ENCODE data around the gene SLC19A1. TPM values are rescaled to one million over a fixed set of nuclear protein-coding genes. Genes with fewer than 3 reads are reported as not detected.
"Not testable (repeated sequence)": the region's sequence is repeated elsewhere in the genome, so short reads cannot be mapped to it uniquely, and the experiment has no call there.

The SLC19A1 gene
- total RNA-seq, 1 experiment from 2014 or later = 17.9 TPM

DNA sequence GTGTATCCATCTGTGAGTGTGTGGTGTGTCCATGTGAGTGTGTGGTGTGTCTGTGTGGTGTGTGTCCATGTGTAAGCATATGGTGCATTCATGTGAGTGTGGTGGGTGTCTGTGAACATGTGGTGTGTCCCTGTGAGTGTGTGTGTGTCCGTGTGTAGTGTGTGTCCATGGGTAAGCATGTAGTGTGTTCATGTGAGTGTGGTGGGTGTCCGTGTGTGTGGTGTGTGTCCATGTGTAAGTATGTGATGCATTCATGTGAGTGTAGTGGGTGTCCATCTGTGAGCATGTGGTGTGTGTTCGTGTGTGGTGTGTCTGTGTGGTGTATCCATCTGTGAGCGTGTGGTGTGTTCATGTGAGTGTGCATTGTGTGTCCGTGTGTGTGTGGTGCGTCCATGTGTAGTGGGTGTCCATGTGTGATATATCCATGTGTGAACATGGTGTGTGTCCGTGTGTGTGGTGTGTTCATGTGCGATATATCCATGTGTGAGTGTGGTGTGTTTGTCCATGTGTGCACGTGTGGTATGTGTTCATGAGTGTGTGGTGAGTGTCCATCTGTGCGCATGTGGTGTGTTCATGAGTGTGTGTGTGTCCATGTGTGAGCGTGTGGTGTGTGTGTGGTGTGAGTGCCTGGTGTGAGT is 12.3 kb downstream of the SLC19A1 start:
- DNase-seq = no peak
- Histone ChIP-seq H3K4me3 (ENCODE audit: insufficient read depth, low read depth, low read length) (no peak overlapping the region), H3K36me3 (replicated peaks; ENCODE audit: control insufficient read depth, insufficient read depth, low read length) (peaks cover 17% of the 10 kb centered on the region), H3K27me3 (ENCODE audit: control insufficient read depth, insufficient read depth, low read length) (no peaks in the 10 kb centered on the region)

DNA sequence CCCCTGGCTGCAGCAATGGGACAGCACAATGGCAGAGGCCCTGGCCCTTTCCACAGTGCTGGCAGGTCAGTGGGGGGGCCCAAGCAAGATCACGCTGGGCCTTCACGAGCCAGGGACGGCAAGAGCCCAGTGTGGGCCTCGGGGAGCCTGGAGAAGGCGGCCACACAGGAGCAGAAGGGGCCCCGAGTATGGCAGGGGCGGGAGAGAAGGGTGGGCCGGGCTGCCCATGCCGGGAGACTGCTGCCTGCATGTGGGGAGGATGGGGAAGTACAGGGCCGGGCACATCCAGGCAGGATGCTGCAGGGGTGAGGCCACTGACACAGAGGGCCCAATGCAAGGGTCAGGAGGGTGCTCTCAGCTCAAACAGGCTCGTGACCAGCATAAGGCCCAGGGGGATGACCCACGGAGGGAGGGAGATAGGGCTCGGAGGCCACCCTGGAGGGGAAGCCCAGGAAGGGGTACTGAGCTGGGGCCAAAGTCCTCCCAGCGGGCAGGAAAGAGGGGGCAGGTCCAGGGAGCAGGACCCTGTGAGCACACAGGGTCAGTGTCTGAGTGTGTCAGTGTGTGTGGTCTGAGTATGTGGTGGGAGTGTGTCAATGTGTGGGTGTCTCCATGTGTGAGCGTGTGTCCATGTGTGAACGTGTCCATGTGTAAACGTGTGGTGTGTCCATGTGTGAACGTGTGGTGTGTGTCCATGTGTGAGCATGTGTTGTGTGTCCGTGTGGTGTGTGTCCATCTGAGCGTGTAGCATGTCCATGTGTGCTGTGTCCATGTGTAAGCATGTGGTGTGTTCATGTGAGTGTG is 13.1 kb downstream of the SLC19A1 start:
- DNase-seq = no peak
- Histone ChIP-seq H3K36me3 (replicated peaks; ENCODE audit: control insufficient read depth, insufficient read depth, low read length) (peaks cover 18% of the 10 kb centered on the region), H3K4me3 (ENCODE audit: insufficient read depth, low read depth, low read length) (no peak overlapping the region), H3K27me3 (ENCODE audit: control insufficient read depth, insufficient read depth, low read length) (no peaks in the 10 kb centered on the region)

DNA sequence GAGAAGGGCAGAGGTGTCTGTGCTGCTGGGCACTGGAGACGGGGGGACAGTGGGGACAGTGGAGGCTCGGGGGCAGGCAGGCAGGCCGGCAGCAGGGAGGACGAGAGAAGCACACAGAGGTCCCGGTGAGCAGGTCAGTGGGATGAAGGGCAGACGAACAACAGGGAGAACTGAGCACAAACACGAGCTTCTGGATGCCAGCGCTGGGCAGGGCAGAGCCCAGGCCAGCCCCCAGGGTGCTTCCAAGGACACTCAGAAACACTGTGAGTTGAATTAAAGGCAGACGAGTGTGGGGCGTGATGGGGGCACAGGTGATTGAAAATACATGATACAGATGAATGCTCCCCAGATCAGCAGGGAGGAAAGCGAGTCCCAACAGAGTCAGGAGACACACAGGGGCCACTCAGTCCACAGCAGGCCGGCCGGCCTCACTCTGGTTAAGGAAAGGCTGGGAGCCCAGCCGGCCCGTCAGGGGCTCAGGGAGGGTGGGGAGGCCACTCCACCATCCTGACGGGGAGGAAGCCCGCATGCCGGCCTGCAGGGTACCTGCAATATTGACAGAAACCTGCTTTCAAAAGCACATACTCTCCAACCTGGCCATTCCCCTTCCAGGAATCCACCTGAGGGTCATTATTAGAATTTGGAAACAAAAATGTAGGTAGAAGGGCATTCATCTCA is 14.1 kb downstream of the SLC19A1 start:
- Histone ChIP-seq H3K4me3 (ENCODE audit: insufficient read depth, low read depth, low read length) (no peak overlapping the region), H3K27me3 (ENCODE audit: control insufficient read depth, insufficient read depth, low read length) (no peaks in the 10 kb centered on the region), H3K36me3 (replicated peaks; ENCODE audit: control insufficient read depth, insufficient read depth, low read length) (peaks cover 18% of the 10 kb centered on the region)
- no peak for DNase-seq

DNA sequence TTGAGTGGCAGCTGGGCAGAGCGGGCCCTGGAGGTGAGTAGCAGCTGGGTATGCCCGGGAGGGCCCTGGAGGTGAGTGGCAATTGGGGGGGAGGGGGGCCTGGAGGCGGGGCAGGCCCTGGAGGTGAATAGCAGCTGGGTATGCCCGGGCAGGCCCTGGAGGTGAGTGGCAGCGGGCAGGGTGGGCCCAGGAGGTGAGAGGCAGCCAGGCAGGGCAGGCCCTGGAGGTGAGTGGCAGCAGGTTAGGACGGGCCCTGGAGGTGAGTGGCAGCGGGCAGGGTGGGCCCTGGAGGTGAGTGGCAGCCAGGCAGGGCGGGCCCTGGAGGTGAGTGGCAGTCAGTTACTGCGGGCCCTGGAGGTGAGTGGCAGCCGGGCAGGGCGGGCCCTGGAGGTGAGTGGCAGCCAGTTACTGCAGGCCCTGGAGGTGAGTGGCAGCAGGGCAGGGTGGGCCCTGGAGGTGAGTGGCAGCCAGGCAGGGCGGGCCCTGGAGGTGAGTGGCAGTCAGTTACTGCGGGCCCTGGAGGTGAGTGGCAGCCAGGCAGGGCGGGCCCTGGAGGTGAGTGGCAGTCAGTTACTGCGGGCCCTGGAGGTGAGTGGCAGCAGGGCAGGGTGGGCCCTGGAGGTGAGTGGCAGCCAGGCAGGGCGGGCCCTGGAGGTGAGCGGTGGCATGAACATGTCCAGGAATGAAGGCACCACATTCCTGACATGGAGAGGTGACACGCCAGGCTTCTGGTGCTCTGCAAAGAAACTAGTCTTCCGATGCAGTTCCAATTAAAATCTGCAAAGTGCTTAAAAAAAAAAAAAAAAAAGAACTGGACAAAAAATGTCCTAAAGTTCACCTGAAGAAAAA is 14.9 kb downstream of the SLC19A1 start:
- H3K4me3 ChIP-seq (ENCODE audit: insufficient read depth, low read depth, low read length); H3K27me3 ChIP-seq (ENCODE audit: control insufficient read depth, insufficient read depth, low read length): not testable (repeated sequence)
- peaks cover 22% of the 10 kb centered on the region for H3K36me3 ChIP-seq (replicated peaks; ENCODE audit: control insufficient read depth, insufficient read depth, low read length)
- peak; percentile 96 for DNase-seq

DNA sequence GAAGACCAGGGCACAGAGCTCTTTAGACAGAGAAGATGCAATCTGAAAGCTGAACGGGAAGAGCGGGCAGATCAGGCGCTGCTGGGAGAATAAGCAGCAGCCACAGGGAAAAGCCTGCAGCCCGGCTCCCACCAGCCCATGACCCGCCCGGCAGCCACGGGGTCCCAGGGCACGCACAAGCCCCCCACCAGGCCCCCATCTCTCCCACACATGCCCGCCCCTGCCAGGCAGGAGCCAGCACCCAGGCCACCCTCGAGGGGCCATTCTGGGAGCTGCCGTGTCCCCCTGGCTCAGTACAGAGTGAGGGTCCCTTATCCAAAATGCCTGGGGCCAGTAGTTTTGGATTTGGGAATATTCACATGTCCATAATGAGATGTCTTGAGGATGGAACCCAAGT is 16.3 kb downstream of the SLC19A1 start:
- Histone ChIP-seq H3K36me3 (replicated peaks; ENCODE audit: control insufficient read depth, insufficient read depth, low read length) (peaks cover 22% of the 10 kb centered on the region), H3K27me3 (ENCODE audit: control insufficient read depth, insufficient read depth, low read length) (no peaks in the 10 kb centered on the region), H3K4me3 (ENCODE audit: insufficient read depth, low read depth, low read length) (no peak overlapping the region)
- no peak for DNase-seq

DNA sequence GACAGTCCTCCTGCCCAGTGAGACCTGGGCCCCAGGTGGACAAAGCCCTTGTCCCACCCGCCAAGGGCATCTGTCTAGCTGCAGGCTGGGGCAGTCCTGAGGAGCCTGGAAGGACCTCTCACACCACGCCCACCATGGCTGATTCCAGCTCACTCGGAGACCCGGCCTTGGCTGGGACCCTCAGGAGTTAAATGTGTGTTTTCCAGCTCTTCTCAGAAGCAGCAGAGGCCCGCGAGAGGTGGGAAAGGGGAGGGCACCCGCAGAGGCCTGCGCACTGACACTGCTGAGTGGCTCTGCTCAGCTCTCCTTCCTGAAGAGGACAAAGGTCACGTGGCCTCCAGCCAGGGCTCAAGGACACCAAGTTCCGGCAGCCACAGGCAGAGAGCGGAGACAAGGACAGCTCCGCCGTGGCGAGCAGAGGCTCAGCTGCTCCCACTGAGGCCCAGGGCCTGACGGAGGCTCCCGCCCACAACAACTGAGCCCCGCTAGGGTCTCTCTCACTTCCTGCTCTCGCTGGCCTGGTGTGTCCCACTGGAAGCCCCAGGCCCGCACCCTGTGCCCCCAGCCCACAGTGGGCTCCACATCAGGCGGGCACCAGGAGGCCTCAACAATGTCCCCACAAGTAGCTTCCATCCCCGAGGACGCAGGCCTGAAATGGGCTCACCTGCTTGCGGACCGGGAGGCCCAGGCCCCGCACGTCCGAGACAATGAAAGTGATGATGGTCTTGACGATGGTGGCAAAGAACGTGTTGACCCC is 16.9 kb downstream of the SLC19A1 start:
- DNase-seq = no peak

DNA sequence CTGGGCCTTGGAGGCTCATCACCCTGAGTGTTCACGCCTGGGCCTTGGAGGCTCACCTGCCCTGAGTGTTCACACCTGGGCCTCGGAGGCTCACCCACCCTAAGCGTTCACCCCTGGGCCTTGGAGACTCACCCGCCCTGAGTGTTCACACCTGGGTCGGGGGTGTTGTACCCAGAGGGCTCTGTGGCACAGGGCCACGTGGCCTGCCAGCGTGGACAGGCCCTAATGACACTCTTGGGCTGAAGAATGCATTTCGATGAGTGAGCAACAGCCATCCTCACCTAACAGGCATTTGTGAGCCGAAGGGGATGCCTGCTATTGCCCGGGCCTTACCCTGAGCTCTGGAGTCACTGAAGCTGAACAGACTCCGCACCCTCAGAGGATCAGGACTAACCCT is 17.5 kb downstream of the SLC19A1 start:
- peaks cover 17% of the 10 kb centered on the region for H3K36me3 ChIP-seq (replicated peaks; ENCODE audit: control insufficient read depth, insufficient read depth, low read length)
- DNase-seq = no peak
- no peaks in the 10 kb centered on the region for H3K27me3 ChIP-seq (ENCODE audit: control insufficient read depth, insufficient read depth, low read length)
- H3K4me3 ChIP-seq (ENCODE audit: insufficient read depth, low read depth, low read length) = no peak overlapping the region

More for the DNA sequence above, 16.9 kb downstream of the SLC19A1 start:
- H3K36me3 ChIP-seq (replicated peaks; ENCODE audit: control insufficient read depth, insufficient read depth, low read length) = peaks cover 22% of the 10 kb centered on the region
- no peak overlapping the region for H3K4me3 ChIP-seq (ENCODE audit: insufficient read depth, low read depth, low read length)
- H3K27me3 ChIP-seq (ENCODE audit: control insufficient read depth, insufficient read depth, low read length) = no peaks in the 10 kb centered on the region

DNA sequence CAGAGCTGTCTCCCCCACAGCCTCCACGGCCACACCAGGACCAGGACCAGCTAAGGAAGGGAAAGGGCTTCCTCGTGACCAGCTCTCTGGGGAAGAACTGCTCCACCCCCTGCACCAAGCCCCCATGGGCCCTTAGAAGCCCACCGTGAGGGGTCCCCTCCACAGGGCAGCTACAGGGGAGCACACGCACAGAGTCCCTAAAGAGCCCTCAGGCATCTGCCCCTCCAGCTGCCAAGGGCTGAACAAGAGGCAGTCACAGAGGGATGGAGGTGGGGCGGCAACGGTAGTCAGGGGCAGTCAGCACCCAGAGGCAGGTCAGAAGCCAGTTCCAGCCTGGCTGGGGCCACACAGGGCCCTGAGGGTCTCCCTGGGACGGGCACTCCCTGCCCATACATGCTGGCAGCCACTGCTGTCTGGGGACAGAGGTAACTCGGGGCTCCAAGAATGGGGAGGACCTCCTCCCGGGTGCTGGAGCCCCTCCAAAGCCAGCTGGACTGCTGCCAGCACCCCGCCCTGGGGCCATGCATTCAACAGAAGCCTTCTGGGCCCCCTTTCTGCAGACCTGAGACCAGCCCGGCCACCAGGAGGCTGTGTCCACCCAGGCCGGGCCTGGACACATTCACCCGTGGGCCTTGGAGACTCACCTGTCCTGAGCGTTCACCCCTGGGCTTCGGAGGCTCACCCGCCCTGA is 18.7 kb downstream of the SLC19A1 start:
- Histone ChIP-seq H3K27me3 (ENCODE audit: control insufficient read depth, insufficient read depth, low read length) (no peaks in the 10 kb centered on the region), H3K4me3 (ENCODE audit: insufficient read depth, low read depth, low read length) (no peak overlapping the region), H3K36me3 (replicated peaks; ENCODE audit: control insufficient read depth, insufficient read depth, low read length) (peaks cover 12% of the 10 kb centered on the region)
- DNase-seq = no peak

DNA sequence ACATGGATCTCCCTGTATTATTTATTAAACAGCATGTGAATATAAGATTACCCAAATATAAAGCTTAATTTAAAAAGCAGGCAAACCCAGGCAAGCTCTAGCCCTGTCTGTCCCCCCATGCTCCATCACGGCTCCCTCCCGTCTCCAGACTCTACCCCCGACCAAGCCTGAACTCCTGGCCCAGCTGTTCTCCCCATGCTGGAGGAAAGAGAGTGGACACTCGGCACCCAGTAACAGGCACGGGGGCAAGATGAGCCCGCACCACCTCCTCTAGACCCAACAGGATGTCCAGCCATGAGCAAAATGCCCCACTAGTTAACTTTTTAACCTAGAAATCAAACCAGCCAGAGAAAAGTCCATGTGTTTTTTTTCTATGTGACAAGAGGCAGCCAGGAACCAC is 19.3 kb downstream of the SLC19A1 start:
- H3K36me3 ChIP-seq (replicated peaks; ENCODE audit: control insufficient read depth, insufficient read depth, low read length) = peaks cover 12% of the 10 kb centered on the region

DNA sequence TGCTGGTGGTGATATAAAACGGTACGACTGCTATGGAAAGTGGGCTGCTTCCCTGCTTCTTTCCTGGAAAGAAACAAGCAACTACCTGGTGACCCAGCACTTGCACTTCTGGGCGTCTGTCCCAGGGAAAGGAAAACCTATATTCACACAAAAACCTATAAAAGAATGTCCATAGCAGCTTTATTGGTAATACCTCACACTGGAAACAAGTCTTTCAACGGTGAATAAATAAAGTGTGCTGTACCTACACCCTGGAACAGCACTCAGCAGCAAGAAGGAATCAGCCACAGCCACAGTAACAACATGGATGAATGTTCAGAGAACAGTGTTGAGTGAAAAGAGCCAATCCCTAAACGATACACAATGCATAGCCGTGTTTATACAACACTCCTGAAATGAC is 19.9 kb downstream of the SLC19A1 start:
- H3K36me3 ChIP-seq (replicated peaks; ENCODE audit: control insufficient read depth, insufficient read depth, low read length) = peaks cover 12% of the 10 kb centered on the region
- DNase-seq = no peak
- H3K4me3 ChIP-seq (ENCODE audit: insufficient read depth, low read depth, low read length) = no peak overlapping the region
- no peaks in the 10 kb centered on the region for H3K27me3 ChIP-seq (ENCODE audit: control insufficient read depth, insufficient read depth, low read length)

More for the DNA sequence above, 19.3 kb downstream of the SLC19A1 start:
- Histone ChIP-seq H3K27me3 (ENCODE audit: control insufficient read depth, insufficient read depth, low read length) (no peaks in the 10 kb centered on the region), H3K4me3 (ENCODE audit: insufficient read depth, low read depth, low read length) (no peak overlapping the region)
- no peak for DNase-seq

DNA sequence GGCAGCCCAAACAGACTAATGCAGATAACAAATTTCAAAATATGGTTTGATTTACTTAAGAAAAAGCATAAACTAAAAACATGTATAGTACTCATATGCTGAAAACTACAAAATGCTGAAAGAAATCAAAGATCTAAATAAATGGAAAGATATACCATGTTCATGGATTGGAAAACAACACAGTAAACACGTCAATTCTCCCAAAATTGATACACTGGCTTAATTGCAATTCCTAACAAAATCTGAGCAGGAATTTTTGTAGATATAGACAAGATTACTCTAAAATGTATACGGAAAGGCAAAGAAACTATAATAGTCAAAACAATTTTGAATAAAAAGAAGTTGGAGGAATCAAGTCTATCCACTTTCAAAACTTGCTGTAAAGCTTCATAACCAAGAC is 21.0 kb downstream of the SLC19A1 start:
- Histone ChIP-seq H3K27me3 (ENCODE audit: control insufficient read depth, insufficient read depth, low read length) (no peaks in the 10 kb centered on the region), H3K4me3 (ENCODE audit: insufficient read depth, low read depth, low read length) (no peak overlapping the region), H3K36me3 (replicated peaks; ENCODE audit: control insufficient read depth, insufficient read depth, low read length) (peaks cover 12% of the 10 kb centered on the region)
- DNase-seq = no peak

DNA sequence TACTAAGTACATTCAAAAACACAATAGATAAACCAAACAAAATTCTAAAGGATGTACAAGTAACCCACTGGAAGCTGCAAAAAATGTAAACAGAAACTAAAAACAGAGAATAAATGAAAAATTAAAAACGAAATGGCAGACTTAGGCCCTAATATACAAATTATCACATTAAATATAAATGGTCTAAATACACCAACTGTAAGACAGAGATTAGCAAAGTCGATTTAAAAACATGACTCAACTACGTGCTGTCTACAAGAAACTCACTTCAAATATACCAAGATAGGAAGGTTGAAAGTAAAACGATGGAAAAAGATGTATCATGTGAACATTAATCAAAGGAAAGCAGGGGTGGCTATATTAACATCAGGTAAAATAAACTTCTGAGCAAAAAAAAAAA is 23.1 kb downstream of the SLC19A1 start:
- peaks cover 3% of the 10 kb centered on the region for H3K36me3 ChIP-seq (replicated peaks; ENCODE audit: control insufficient read depth, insufficient read depth, low read length)
- DNase-seq = no peak
- no peak overlapping the region for H3K4me3 ChIP-seq (ENCODE audit: insufficient read depth, low read depth, low read length)
- H3K27me3 ChIP-seq (ENCODE audit: control insufficient read depth, insufficient read depth, low read length) = no peaks in the 10 kb centered on the region

DNA sequence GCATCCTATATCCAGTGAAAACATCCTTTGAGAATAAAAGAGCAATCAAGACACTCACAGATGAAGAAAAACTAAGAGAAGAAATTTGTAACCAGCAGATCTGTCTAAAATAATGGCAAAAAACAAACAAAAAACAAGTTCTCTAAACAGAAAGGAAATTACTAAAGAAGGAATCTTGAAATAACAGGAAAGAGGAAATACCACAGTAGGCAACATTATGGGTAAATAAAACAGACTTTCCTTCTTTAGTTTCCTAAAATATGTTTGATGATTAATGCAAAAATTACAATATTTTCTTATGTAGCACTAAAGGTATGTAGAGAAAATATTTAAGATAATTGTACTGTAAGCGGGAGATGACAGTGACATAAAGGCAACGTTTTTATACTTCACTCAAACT is 23.5 kb downstream of the SLC19A1 start:
- H3K36me3 ChIP-seq (replicated peaks; ENCODE audit: control insufficient read depth, insufficient read depth, low read length) = peaks cover 5% of the 10 kb centered on the region
- H3K27me3 ChIP-seq (ENCODE audit: control insufficient read depth, insufficient read depth, low read length) = no peaks in the 10 kb centered on the region
- no peak overlapping the region for H3K4me3 ChIP-seq (ENCODE audit: insufficient read depth, low read depth, low read length)
- no peak for DNase-seq

All from H7 (cell line).